Upper lobe of right lung (tissue), 1 donor: ENCODE data around the gene PELI2. TPM values are rescaled to one million over a fixed set of nuclear protein-coding genes. Genes with fewer than 3 reads are reported as not detected.

ENCODE experiments used
- ATAC-seq: fragments of 200-7000 bp; cut with Tn5 transposase; one replicate; pipeline ENCODE4 v1.9.1; 2020; ENCODE audit warnings: mild to moderate bottlenecking, moderate library complexity
- DNase-seq: peaks from one replicate; pipeline ENCODE4 v3.0.0-alpha.2; 2020
- H3K27ac ChIP-seq: fragments of 200-600 bp; one replicate; pipeline ENCODE4 v1.8.0; 2022
- H3K27me3 ChIP-seq: fragments of 200-600 bp; one replicate; pipeline ENCODE4 v1.8.0; 2022; ENCODE audit warnings: mild to moderate bottlenecking
- H3K36me3 ChIP-seq: fragments of 200-600 bp; one replicate; pipeline ENCODE4 v1.8.0; 2022
- H3K4me1 ChIP-seq: fragments of 200-600 bp; one replicate; pipeline ENCODE4 v1.8.0; 2022
- H3K4me3 ChIP-seq: fragments of 200-600 bp; one replicate; pipeline ENCODE4 v1.8.0; 2022; ENCODE audit warnings: mild to moderate bottlenecking
- H3K9me3 ChIP-seq: fragments of 200-600 bp; one replicate; pipeline ENCODE4 v1.8.0; 2022
- CTCF ChIP-seq: fragments of 200-600 bp; IDR thresholded peaks from one replicate; pipeline ENCODE4 v1.8.0; 2022; ENCODE audit warnings: antibody characterized with exemption
- intact Hi-C: fragments of 100-400 bp; cut with DNase I; formaldehyde crosslinking; loops from one replicate; pipeline ENCODE4 v1.11.0; 2022
- total RNA-seq: library from RNA; stranded (reverse); fragmentation: NEBNext Ultra II Directional; extraction: Animal tissue kit (Norgen Biotek cat#: 25700); gene quantifications from one replicate; pipeline ENCODE4 v1.2.1, GENCODE V29; 2021
- donor health status: DM: no; HTN: yes; CAD: no; lungs with severe emphysema.

The PELI2 gene
- total RNA-seq, 1 donor from 2014 or later: 25.7 TPM

DNA sequence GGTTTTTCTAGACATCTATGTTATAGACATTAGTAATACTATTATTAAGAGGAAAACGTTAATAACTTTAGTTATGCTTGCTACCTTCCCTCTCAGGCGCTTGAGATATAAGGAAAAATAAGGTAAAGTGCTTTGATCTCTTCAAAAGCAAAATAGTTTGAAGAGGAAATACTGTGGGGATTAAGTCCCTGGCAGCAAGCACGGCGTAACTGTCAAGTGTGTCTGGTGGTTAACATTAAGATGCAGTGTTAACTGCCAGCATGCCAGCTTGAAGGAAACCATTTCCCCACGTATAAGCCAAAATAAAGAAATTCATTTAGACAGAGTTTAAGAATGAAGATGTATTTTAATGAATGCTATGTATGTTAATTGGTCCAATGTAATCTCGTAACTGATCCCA lies 31.8 kb downstream of the PELI2 start:
- H3K4me1 ChIP-seq: peaks cover 11% of the 10 kb centered on the region
- H3K9me3 ChIP-seq: no peaks in the 10 kb centered on the region
- no peak for TF ChIP-seq CTCF
- no peaks in the 10 kb centered on the region for H3K36me3 ChIP-seq
- H3K27ac ChIP-seq: no peak overlapping the region
- intact Hi-C loops: no loop called here
- no peak overlapping the region for H3K4me3 ChIP-seq
- ATAC-seq: no peak
- H3K27me3 ChIP-seq: no peaks in the 10 kb centered on the region
- DNase-seq: no peak

DNA sequence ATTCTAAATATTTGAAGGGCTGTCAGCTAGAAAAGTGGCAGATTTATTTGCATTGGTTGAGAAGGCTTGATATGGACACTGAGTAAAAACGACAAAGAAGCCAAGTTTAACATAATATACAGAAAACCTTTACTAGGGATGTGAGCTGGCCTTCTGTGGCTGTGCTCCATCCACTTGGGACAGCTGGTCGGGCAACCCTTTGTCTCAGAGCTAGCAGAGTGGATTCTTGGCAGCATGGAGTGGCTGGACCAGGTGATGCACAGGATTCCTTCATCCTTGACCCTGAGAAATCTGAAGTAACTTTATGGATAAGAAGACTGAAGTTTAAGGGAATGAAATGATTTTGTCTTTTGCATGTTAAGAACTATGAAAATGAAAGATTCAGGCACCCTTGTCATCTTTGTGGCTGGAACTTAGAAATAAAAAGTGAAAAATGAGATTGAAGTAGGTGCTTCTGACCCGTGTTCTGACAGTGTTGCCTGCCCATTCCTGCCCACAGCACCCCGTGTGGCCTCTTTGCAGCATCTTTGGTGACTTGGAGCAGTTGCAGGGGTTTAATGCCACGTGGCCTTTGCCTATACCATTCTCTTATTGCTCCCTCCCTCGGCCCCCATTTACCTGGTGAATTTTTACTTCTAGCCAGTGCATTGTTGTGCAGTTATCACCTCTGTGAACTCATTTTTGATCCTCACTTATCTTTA lies 32.6 kb downstream of the PELI2 start:
- H3K9me3 ChIP-seq: no peaks in the 10 kb centered on the region
- no peak overlapping the region for H3K27ac ChIP-seq
- DNase-seq: no peak
- ATAC-seq: no peak
- intact Hi-C loops: no loop called here
- peaks cover 11% of the 10 kb centered on the region for H3K4me1 ChIP-seq
- H3K4me3 ChIP-seq: no peak overlapping the region
- TF ChIP-seq CTCF: no peak
- H3K27me3 ChIP-seq: no peaks in the 10 kb centered on the region
- H3K36me3 ChIP-seq: no peaks in the 10 kb centered on the region

DNA sequence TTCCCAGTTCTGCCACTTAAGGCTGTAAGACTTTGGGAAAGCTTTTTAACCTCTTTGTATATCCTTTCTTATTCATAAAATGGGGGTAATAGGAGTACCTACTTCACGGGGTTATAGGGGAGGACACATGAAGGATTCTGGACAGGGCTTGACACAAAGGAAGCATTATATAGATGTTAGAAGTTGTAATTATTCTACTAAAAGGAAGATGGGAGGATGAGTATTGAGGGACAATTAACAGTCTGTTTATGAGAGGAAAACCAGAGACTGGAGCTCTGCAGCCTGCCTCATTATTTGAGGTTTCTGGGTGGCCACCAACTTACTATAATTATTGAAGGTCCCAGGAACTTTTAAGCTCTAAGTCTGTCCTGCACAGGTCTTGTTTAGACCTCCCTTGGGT lies 34.0 kb downstream of the PELI2 start:
- H3K27ac ChIP-seq: no peak overlapping the region
- ATAC-seq: no peak
- no peak for DNase-seq
- H3K4me1 ChIP-seq: peaks cover 11% of the 10 kb centered on the region
- H3K36me3 ChIP-seq: no peaks in the 10 kb centered on the region
- intact Hi-C loops: no loop called here
- no peak overlapping the region for H3K4me3 ChIP-seq
- H3K9me3 ChIP-seq: no peaks in the 10 kb centered on the region
- H3K27me3 ChIP-seq: no peaks in the 10 kb centered on the region
- no peak for TF ChIP-seq CTCF

DNA sequence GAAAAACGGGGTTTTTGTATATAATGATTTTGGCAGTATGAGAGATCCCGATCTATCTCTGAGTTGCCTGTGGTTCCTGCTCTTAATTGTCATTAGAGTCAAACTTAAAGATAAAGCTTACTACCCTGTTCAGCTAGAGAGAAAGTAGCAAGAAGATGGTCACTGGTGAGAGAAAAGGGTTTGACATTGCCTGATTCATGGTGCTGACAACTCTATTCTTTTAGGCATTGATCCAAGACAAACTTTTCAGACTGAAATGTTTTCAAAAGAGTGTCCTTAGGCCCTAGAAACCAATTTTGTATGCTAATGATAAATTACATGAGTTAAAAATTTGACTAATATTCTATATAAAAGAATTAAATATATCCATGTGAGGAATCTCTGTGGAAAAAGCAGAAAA lies 35.1 kb downstream of the PELI2 start:
- H3K4me1 ChIP-seq: peaks cover 5% of the 10 kb centered on the region
- no peaks in the 10 kb centered on the region for H3K27me3 ChIP-seq
- intact Hi-C loops: no loop called here
- H3K36me3 ChIP-seq: no peaks in the 10 kb centered on the region
- H3K4me3 ChIP-seq: no peak overlapping the region
- H3K9me3 ChIP-seq: no peaks in the 10 kb centered on the region
- no peak for TF ChIP-seq CTCF
- DNase-seq (no peak), ATAC-seq (no peak)
- H3K27ac ChIP-seq: no peak overlapping the region

- ATAC-seq (no peak), DNase-seq (no peak)
- no peak for TF ChIP-seq CTCF
- Histone ChIP-seq H3K4me3 (no peak overlapping the region), H3K36me3 (no peaks in the 10 kb centered on the region), H3K27ac (no peak overlapping the region), H3K27me3 (no peaks in the 10 kb centered on the region), H3K4me1 (no peaks in the 10 kb centered on the region), H3K9me3 (no peaks in the 10 kb centered on the region)
- intact Hi-C loops: no loop called here
Observed at GRCh38 chr14:56154321-56154720, 36.1 kb downstream of the PELI2 start.

DNA sequence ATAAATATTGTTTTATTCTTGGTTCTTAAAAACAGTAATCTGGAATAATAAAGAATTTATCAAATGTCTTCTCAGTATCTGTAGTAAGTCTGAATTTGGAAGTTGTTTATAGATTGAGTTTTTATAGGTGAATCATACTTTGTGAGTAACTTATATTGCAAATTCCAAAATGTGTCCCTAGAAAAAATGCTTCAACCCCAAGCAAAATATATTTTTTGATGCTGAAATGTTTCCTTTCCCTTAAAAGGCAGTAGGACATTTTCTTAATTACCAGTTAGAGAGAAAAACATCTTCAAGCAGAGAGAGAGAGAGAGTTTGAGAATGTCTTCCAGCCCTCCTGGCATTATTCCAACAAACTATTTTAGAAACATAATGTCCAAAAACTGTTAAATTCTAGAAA lies 37.9 kb downstream of the PELI2 start:
- Histone ChIP-seq H3K9me3 (no peaks in the 10 kb centered on the region), H3K27ac (no peak overlapping the region), H3K4me3 (no peak overlapping the region), H3K27me3 (no peaks in the 10 kb centered on the region), H3K36me3 (no peaks in the 10 kb centered on the region), H3K4me1 (no peaks in the 10 kb centered on the region)
- intact Hi-C loops: no loop called here
- DNase-seq (no peak), ATAC-seq (no peak)
- no peak for TF ChIP-seq CTCF
